ENCODE data around the gene NSMF. TPM values are rescaled to one million over a fixed set of nuclear protein-coding genes. Genes with fewer than 3 reads are reported as not detected.

NSMF gene
- total RNA-seq, 1 experiment from 2014 or later: 73.4 TPM

DNA sequence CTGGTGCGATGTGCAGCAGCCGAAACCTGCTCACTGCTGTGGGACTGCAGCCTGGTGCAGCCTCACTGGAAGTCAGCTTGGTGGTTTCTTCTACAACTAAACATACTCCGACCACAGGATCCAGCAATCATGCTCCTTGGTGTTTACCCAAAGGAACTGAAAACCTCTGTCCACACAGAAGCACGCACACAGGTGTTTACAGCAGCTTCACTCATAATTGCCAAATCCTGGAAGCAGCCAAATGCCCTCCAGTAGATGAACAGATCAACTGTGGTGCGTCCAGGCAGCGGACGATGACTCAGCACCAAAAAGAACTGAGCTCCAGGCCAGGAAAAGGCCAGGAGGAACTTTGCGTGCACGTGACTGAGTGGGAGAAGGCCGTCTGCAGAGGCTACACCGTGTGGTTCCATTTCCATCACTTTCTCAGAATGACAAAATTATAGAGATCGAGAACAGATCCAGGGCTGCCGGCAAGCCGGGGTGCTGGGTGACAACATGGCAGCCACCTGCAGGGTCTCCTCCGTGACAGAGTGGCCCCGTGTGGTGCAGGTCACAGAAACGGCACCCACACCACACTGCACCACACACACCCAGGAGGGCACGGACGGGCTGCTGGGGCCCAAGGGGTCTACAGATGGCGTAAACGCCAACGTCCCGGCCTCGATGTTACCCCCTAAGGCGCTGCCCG, 23.1 kb upstream of the NSMF start:
- Histone ChIP-seq H3K27ac (peak overlapping the region; percentile 37), H3K9me3 (ENCODE audit: insufficient read depth, low read depth) (no peaks in the 10 kb centered on the region), H3F3A (ENCODE audit: insufficient read depth, low read depth) (peaks cover 13% of the 10 kb centered on the region), H3K36me3 (ENCODE audit: low read depth) (no peaks in the 10 kb centered on the region), H3K4me1 (replicated peaks; ENCODE audit: insufficient read depth) (peaks cover 17% of the 10 kb centered on the region), H3K79me2 (ENCODE audit: low read depth) (no peaks in the 10 kb centered on the region), H3K4me2 (peak overlapping the region; percentile 17), H3K4me3 (no peak overlapping the region), H3K27me3 (ENCODE audit: insufficient read depth, low read depth) (no peaks in the 10 kb centered on the region), H4K20me1 (ENCODE audit: insufficient read depth) (no peaks in the 10 kb centered on the region), H3K9me2 (ENCODE audit: insufficient read depth) (no peaks in the 10 kb centered on the region), H2AFZ (0 out of 2 replicates have a peak overlapping the region, but pooled peaks have one; percentile 0)
- intact Hi-C loops (cut with micrococcal nuclease; ENCODE audit: unreplicated experiment): no loop called here
- peak; percentile 71 to 85 for DNase-seq
- ChIA-PET CTCF (interaction anchor here (0.6 kb wide), 1 partner anchor 114 kb away, joined by 5 read pairs; no protein-coding TSS in a partner anchor), POLR2A (ENCODE audit: unreplicated experiment) (interaction anchor here (0.6 to 0.8 kb wide), 3 partner anchors 23 to 135 kb away, joined by 3 to 5 read pairs (median 4); partner anchors contain the start of gene NSMF)
- no peak for TF ChIP-seq CTCF (conservative IDR thresholded peaks at IDR 0.05)
- TF ChIP-seq EZH2 (IDR thresholded peaks at IDR 0.05; ENCODE audit: low read depth): no peak
- no TSS peak for BruUV-seq (replicated peaks)

- H3K9me2 ChIP-seq (ENCODE audit: insufficient read depth): no peaks in the 10 kb centered on the region
- no peak for TF ChIP-seq CTCF (conservative IDR thresholded peaks at IDR 0.05)
- TF ChIP-seq EZH2 (IDR thresholded peaks at IDR 0.05; ENCODE audit: low read depth): no peak
- H3K36me3 ChIP-seq (ENCODE audit: low read depth): no peaks in the 10 kb centered on the region
- no peak overlapping the region for H3K4me3 ChIP-seq
- H3F3A ChIP-seq (ENCODE audit: insufficient read depth, low read depth): peaks cover 13% of the 10 kb centered on the region
- 0 out of 2 replicates have a peak, but pooled peaks cover 6% of the 10 kb centered on the region for H3K9me3 ChIP-seq (ENCODE audit: insufficient read depth, low read depth)
- no peak overlapping the region for H3K4me2 ChIP-seq
- no peak overlapping the region for H2AFZ ChIP-seq
- no peaks in the 10 kb centered on the region for H3K79me2 ChIP-seq (ENCODE audit: low read depth)
- H3K27ac ChIP-seq: no peak overlapping the region
- 0 out of 2 replicates have a peak, but pooled peaks cover 3% of the 10 kb centered on the region for H3K27me3 ChIP-seq (ENCODE audit: insufficient read depth, low read depth)
- no TSS peak for BruUV-seq (replicated peaks)
- DNase-seq: no peak
- peaks cover 17% of the 10 kb centered on the region for H3K4me1 ChIP-seq (replicated peaks; ENCODE audit: insufficient read depth)
- intact Hi-C loops (cut with micrococcal nuclease; ENCODE audit: unreplicated experiment): no loop called here
- ChIA-PET POLR2A (ENCODE audit: unreplicated experiment) (no interaction called here), CTCF (no interaction called here)
- H4K20me1 ChIP-seq (ENCODE audit: insufficient read depth): no peaks in the 10 kb centered on the region
Observed at GRCh38 chr9:137480686-137481683, 21.9 kb upstream of the NSMF start.

- H3K36me3 ChIP-seq (ENCODE audit: low read depth): no peaks in the 10 kb centered on the region
- H3K9me2 ChIP-seq (ENCODE audit: insufficient read depth): no peaks in the 10 kb centered on the region
- H4K20me1 ChIP-seq (ENCODE audit: insufficient read depth): no peaks in the 10 kb centered on the region
- 0 out of 2 replicates have a peak, but pooled peaks cover 10% of the 10 kb centered on the region for H3K9me3 ChIP-seq (ENCODE audit: insufficient read depth, low read depth)
- 0 out of 2 replicates have a peak, but pooled peaks cover 3% of the 10 kb centered on the region for H3K27me3 ChIP-seq (ENCODE audit: insufficient read depth, low read depth)
- peaks cover 17% of the 10 kb centered on the region for H3K4me1 ChIP-seq (replicated peaks; ENCODE audit: insufficient read depth)
- CTCF ChIA-PET: no interaction called here
- BruUV-seq (replicated peaks): no TSS peak
- no peak for DNase-seq
- POLR2A ChIA-PET (ENCODE audit: unreplicated experiment): no interaction called here
- H2AFZ ChIP-seq: no peak overlapping the region
- peaks cover 13% of the 10 kb centered on the region for H3F3A ChIP-seq (ENCODE audit: insufficient read depth, low read depth)
- no peak overlapping the region for H3K4me2 ChIP-seq
- intact Hi-C loops (cut with micrococcal nuclease; ENCODE audit: unreplicated experiment): no loop called here
- no peaks in the 10 kb centered on the region for H3K79me2 ChIP-seq (ENCODE audit: low read depth)
- TF ChIP-seq EZH2 (IDR thresholded peaks at IDR 0.05; ENCODE audit: low read depth) (no peak), CTCF (conservative IDR thresholded peaks at IDR 0.05) (no peak)
- no peak overlapping the region for H3K4me3 ChIP-seq
- H3K27ac ChIP-seq: no peak overlapping the region
Observed at GRCh38 chr9:137479892-137480685, 21.0 kb upstream of the NSMF start.
